GM10266 (cell line): ENCODE data around the gene MAPK12.
A peak's percentile ranks its signal among the peaks of the same experiment; 100 is the strongest.

Experiments used
- DNase-seq: peaks from one replicate; pipeline ENCODE4 v3.0.0; 2012; ENCODE audit errors: extremely low spot score
- CTCF ChIP-seq: IDR thresholded peaks from 2 replicates; pipeline ENCODE4 v1.5.1; 2012; ENCODE audit warnings: mild to moderate bottlenecking, low read depth; ENCODE audit not compliant: control insufficient read depth, insufficient read depth; ENCODE audit errors: missing control alignments

The MAPK12 gene

GRCh38 chr22:50269970-50270665 is 8.6 kb upstream of the MAPK12 start, which contains the start of gene MAPK11:
TSS of gene MAPK11 (minus strand) at chr22:50270380. CDS start at chr22:50270292, 88 bp downstream.
- TF ChIP-seq CTCF: no peak

GRCh38 chr22:50269573-50269969 is 8.1 kb upstream of the MAPK12 start:
- no peak for TF ChIP-seq CTCF
- no peak for DNase-seq

More at GRCh38 chr22:50269970-50270665, 8.6 kb upstream of the MAPK12 start, which contains the start of gene MAPK11:
- DNase-seq: peak; percentile 91

- DNase-seq: no peak
- TF ChIP-seq CTCF: no peak
Measured at GRCh38 chr22:50268655-50269113, 7.2 kb upstream of the MAPK12 start.

GRCh38 chr22:50267591-50268390 is 6.3 kb upstream of the MAPK12 start:
- peak; percentile 79 for DNase-seq
- TF ChIP-seq CTCF: peak; percentile 48

GRCh38 chr22:50266994-50267393 is 5.5 kb upstream of the MAPK12 start:
- no peak for TF ChIP-seq CTCF

GRCh38 chr22:50264946-50265669 is 3.6 kb upstream of the MAPK12 start:
- DNase-seq: no peak
- TF ChIP-seq CTCF: no peak

More at GRCh38 chr22:50266994-50267393, 5.5 kb upstream of the MAPK12 start:
- no peak for DNase-seq
